Measurements from ENCODE around the gene POLE. TPM values are rescaled to one million over a fixed set of nuclear protein-coding genes. Genes with fewer than 3 reads are reported as not detected.

POLE gene
- total and polyA plus RNA-seq, 9 donors: 21.5 to 43.2 (median 31.4) TPM

GRCh38 chr12:132608231-132609171 lies 78.6 kb downstream of the POLE start:
- H3K27ac ChIP-seq (ENCODE audit: low read length): no peak overlapping the region
- peaks cover 6% of the 10 kb centered on the region for H3K9me3 ChIP-seq (replicated peaks; ENCODE audit: control insufficient read depth, low read depth, low read length)
- WGBS (ENCODE audit: insufficient coverage): 33% methylated on average over 22 of the region's 25 CpGs
- H3K4me1 ChIP-seq (ENCODE audit: control insufficient read depth, insufficient read depth, low read length): peaks cover 22% of the 10 kb centered on the region
- H3K4me3 ChIP-seq (ENCODE audit: low read length): no peak overlapping the region
- no peaks in the 10 kb centered on the region for H3K36me3 ChIP-seq (ENCODE audit: control insufficient read depth, insufficient read depth, low read length)
- DNase-seq: no peak
- H3K27me3 ChIP-seq (ENCODE audit: control insufficient read depth, insufficient read depth, low read length): peaks cover 76% of the 10 kb centered on the region

GRCh38 chr12:132606927-132607326 lies 80.2 kb downstream of the POLE start:
- no peak for DNase-seq
- H3K36me3 ChIP-seq (ENCODE audit: control insufficient read depth, insufficient read depth, low read length): no peaks in the 10 kb centered on the region
- H3K9me3 ChIP-seq (replicated peaks; ENCODE audit: control insufficient read depth, low read depth, low read length): peaks cover 5% of the 10 kb centered on the region
- no peak overlapping the region for H3K4me3 ChIP-seq (ENCODE audit: low read length)
- H3K4me1 ChIP-seq (ENCODE audit: control insufficient read depth, insufficient read depth, low read length): peaks cover 36% of the 10 kb centered on the region
- peaks cover 86% of the 10 kb centered on the region for H3K27me3 ChIP-seq (ENCODE audit: control insufficient read depth, insufficient read depth, low read length)
- no peak overlapping the region for H3K27ac ChIP-seq (ENCODE audit: low read length)
- WGBS (ENCODE audit: insufficient coverage): 72% methylated on average over 15 of the region's 19 CpGs

GRCh38 chr12:132606466-132606865 lies 80.7 kb downstream of the POLE start:
- Histone ChIP-seq H3K4me3 (ENCODE audit: low read length) (no peak overlapping the region), H3K36me3 (ENCODE audit: control insufficient read depth, insufficient read depth, low read length) (no peaks in the 10 kb centered on the region), H3K27me3 (ENCODE audit: control insufficient read depth, insufficient read depth, low read length) (peaks cover 84% of the 10 kb centered on the region), H3K9me3 (replicated peaks; ENCODE audit: control insufficient read depth, low read depth, low read length) (peaks cover 3% of the 10 kb centered on the region), H3K4me1 (ENCODE audit: control insufficient read depth, insufficient read depth, low read length) (peaks cover 41% of the 10 kb centered on the region), H3K27ac (ENCODE audit: low read length) (no peak overlapping the region)
- 59% methylated on average over 16 of the region's 16 CpGs for WGBS (ENCODE audit: insufficient coverage)
- DNase-seq: no peak

- WGBS (ENCODE audit: insufficient coverage): 75% methylated on average over 11 of the region's 18 CpGs
- DNase-seq: no peak
- Histone ChIP-seq H3K4me3 (ENCODE audit: low read length) (no peak overlapping the region), H3K4me1 (ENCODE audit: control insufficient read depth, insufficient read depth, low read length) (peaks cover 46% of the 10 kb centered on the region), H3K27ac (ENCODE audit: low read length) (no peak overlapping the region), H3K27me3 (ENCODE audit: control insufficient read depth, insufficient read depth, low read length) (peaks cover 85% of the 10 kb centered on the region), H3K36me3 (ENCODE audit: control insufficient read depth, insufficient read depth, low read length) (no peaks in the 10 kb centered on the region), H3K9me3 (replicated peaks; ENCODE audit: control insufficient read depth, low read depth, low read length) (no peaks in the 10 kb centered on the region)
These were observed 81.2 kb downstream of the POLE start for GRCh38 chr12:132605892-132606291.

GRCh38 chr12:132604668-132605441 lies 82.3 kb downstream of the POLE start:
- H3K27me3 ChIP-seq (ENCODE audit: control insufficient read depth, insufficient read depth, low read length): peaks cover 78% of the 10 kb centered on the region
- no peak overlapping the region for H3K27ac ChIP-seq (ENCODE audit: low read length)
- 69% methylated on average over 9 of the region's 16 CpGs for WGBS (ENCODE audit: insufficient coverage)
- no peaks in the 10 kb centered on the region for H3K9me3 ChIP-seq (replicated peaks; ENCODE audit: control insufficient read depth, low read depth, low read length)
- no peak overlapping the region for H3K4me3 ChIP-seq (ENCODE audit: low read length)
- H3K36me3 ChIP-seq (ENCODE audit: control insufficient read depth, insufficient read depth, low read length): no peaks in the 10 kb centered on the region
- no peak for DNase-seq
- H3K4me1 ChIP-seq (ENCODE audit: control insufficient read depth, insufficient read depth, low read length): peaks cover 47% of the 10 kb centered on the region

- peak; percentile 61 for DNase-seq
- H3K9me3 ChIP-seq (replicated peaks; ENCODE audit: control insufficient read depth, low read depth, low read length): no peaks in the 10 kb centered on the region
- peak overlapping the region; percentile 91 for H3K27ac ChIP-seq (ENCODE audit: low read length)
- H3K4me3 ChIP-seq (ENCODE audit: low read length): peak overlapping the region; percentile 46
- H3K4me1 ChIP-seq (ENCODE audit: control insufficient read depth, insufficient read depth, low read length): peaks cover 48% of the 10 kb centered on the region
- WGBS (ENCODE audit: insufficient coverage): 12% methylated on average over 18 of the region's 26 CpGs
- peaks cover 71% of the 10 kb centered on the region for H3K27me3 ChIP-seq (ENCODE audit: control insufficient read depth, insufficient read depth, low read length)
- no peaks in the 10 kb centered on the region for H3K36me3 ChIP-seq (ENCODE audit: control insufficient read depth, insufficient read depth, low read length)
These were observed 83.0 kb downstream of the POLE start for GRCh38 chr12:132604151-132604618.

- peak overlapping the region; percentile 46 for H3K4me3 ChIP-seq (ENCODE audit: low read length)
- 28% methylated on average over 55 of the region's 67 CpGs for WGBS (ENCODE audit: insufficient coverage)
- H3K9me3 ChIP-seq (replicated peaks; ENCODE audit: control insufficient read depth, low read depth, low read length): no peaks in the 10 kb centered on the region
- peaks cover 52% of the 10 kb centered on the region for H3K4me1 ChIP-seq (ENCODE audit: control insufficient read depth, insufficient read depth, low read length)
- no peaks in the 10 kb centered on the region for H3K36me3 ChIP-seq (ENCODE audit: control insufficient read depth, insufficient read depth, low read length)
- no peak for DNase-seq
- H3K27me3 ChIP-seq (ENCODE audit: control insufficient read depth, insufficient read depth, low read length): peaks cover 67% of the 10 kb centered on the region
- H3K27ac ChIP-seq (ENCODE audit: low read length): peak overlapping the region; percentile 91
These were observed 83.6 kb downstream of the POLE start for GRCh38 chr12:132603240-132604150.

GRCh38 chr12:132602572-132603239 lies 84.4 kb downstream of the POLE start:
- peaks cover 52% of the 10 kb centered on the region for H3K4me1 ChIP-seq (ENCODE audit: control insufficient read depth, insufficient read depth, low read length)
- peak overlapping the region; percentile 91 for H3K27ac ChIP-seq (ENCODE audit: low read length)
- H3K27me3 ChIP-seq (ENCODE audit: control insufficient read depth, insufficient read depth, low read length): peaks cover 60% of the 10 kb centered on the region
- no peaks in the 10 kb centered on the region for H3K36me3 ChIP-seq (ENCODE audit: control insufficient read depth, insufficient read depth, low read length)
- WGBS (ENCODE audit: insufficient coverage): 22% methylated on average over 23 of the region's 29 CpGs
- peak; percentile 81 for DNase-seq
- no peaks in the 10 kb centered on the region for H3K9me3 ChIP-seq (replicated peaks; ENCODE audit: control insufficient read depth, low read depth, low read length)
- peak overlapping the region; percentile 46 for H3K4me3 ChIP-seq (ENCODE audit: low read length)

- peak overlapping the region; percentile 20 for H3K27ac ChIP-seq (ENCODE audit: low read length)
- WGBS (ENCODE audit: insufficient coverage): 81% methylated on average over 18 of the region's 31 CpGs
- no peaks in the 10 kb centered on the region for H3K36me3 ChIP-seq (ENCODE audit: control insufficient read depth, insufficient read depth, low read length)
- DNase-seq: no peak
- H3K27me3 ChIP-seq (ENCODE audit: control insufficient read depth, insufficient read depth, low read length): peaks cover 50% of the 10 kb centered on the region
- no peaks in the 10 kb centered on the region for H3K9me3 ChIP-seq (replicated peaks; ENCODE audit: control insufficient read depth, low read depth, low read length)
- peaks cover 56% of the 10 kb centered on the region for H3K4me1 ChIP-seq (ENCODE audit: control insufficient read depth, insufficient read depth, low read length)
- H3K4me3 ChIP-seq (ENCODE audit: low read length): no peak overlapping the region
These were observed 85.8 kb downstream of the POLE start for GRCh38 chr12:132601171-132601883.
